ENCODE measurements around the gene DNAH5. TPM values are rescaled to one million over a fixed set of nuclear protein-coding genes. Genes with fewer than 3 reads are reported as not detected.

Gene DNAH5
- polyA plus RNA-seq, 3 donors from 2014 or later, result not detected

DNA sequence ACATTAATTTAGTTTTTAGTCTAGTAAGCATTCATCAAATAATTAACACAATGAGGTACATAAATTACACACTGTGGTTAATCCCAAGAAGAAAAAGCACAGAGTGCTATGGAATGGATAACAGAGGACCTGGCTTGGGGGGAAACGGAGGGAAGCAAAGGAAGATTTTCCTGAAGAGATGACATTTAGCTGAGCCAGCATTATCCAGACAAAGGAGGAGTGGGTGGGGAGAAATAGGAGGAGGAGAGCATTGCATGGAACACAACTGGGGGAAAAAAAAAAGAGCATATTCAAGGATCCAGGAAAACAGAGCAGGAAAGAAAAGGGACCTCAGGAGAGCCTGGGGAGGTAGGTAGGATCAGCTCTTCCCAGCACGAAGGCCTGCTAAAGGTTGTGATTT lies 170.8 kb downstream of the DNAH5 start:
- Mint-ChIP-seq H3K4me3 (no peak overlapping the region), H3K27ac (no peak overlapping the region), H3K36me3 (no peaks in the 10 kb centered on the region), H3K27me3 (ENCODE audit: low read depth in 3 of 3) (no peaks in the 10 kb centered on the region), H3K9me3 (peaks cover 0 to 31% (median 7%) of the 10 kb centered on the region in 6 donors), H3K4me1 (no peaks in the 10 kb centered on the region)
- DNase-seq, result no peak

DNA sequence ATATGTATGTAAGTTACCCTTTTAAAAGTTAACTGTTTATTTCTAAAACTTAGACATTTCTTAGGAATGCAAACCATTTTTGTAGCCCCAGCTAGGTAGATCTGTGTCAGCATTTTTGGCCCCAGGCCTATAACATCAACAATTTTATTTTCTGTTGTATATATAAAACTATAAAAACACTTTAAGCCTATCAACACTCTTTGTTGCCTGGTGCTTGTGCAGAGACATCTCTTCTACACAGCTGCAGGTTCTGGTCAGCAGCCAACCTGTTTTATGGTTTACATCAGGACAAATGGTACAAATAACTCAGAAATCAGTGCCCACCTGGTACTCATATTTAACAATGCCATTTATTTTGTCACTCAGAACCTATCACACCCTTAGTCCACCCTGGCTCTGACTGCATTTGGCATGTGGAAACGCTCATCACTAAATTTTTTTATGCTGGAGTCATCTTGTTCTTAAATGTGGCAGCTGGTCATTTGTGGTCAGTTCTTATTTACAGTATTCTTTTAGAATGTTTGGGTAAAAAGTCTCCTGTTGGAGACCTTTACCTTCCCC lies 173.4 kb downstream of the DNAH5 start:
- Mint-ChIP-seq H3K27ac (no peak overlapping the region), H3K9me3 (peaks cover 0 to 29% (median 6%) of the 10 kb centered on the region in 6 donors), H3K27me3 (ENCODE audit: low read depth in 3 of 3) (no peaks in the 10 kb centered on the region), H3K4me1 (no peaks in the 10 kb centered on the region), H3K4me3 (no peak overlapping the region), H3K36me3 (no peaks in the 10 kb centered on the region)
- DNase-seq, result no peak

DNA sequence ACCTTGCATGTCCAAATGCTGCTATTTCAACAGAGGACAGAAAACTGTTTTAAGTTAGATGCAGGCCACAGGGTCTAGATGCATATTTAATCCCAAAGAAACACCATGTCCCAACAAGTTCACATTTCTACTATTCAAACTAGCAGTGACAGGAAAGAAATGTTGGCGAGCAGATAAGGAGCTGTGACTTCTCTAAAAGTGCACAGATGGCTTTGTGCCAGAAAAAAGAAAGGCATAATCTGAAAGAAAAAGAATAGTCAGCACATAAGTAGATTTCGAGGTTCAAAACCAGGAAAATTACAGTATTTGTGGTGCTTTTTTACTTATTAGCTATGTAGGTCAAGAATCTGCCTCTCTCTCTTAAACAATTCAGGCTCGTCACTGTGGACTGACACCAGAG lies 178.3 kb downstream of the DNAH5 start:
- no peak for DNase-seq
- H3K4me1 Mint-ChIP-seq, result no peaks in the 10 kb centered on the region
- no peak overlapping the region for H3K27ac Mint-ChIP-seq
- no peak overlapping the region for H3K4me3 Mint-ChIP-seq
- H3K27me3 Mint-ChIP-seq (ENCODE audit: low read depth in 3 of 3), result no peaks in the 10 kb centered on the region
- no peaks in the 10 kb centered on the region for H3K36me3 Mint-ChIP-seq
- H3K9me3 Mint-ChIP-seq, result peaks cover 2 to 16% (median 4%) of the 10 kb centered on the region in 6 donors

DNA sequence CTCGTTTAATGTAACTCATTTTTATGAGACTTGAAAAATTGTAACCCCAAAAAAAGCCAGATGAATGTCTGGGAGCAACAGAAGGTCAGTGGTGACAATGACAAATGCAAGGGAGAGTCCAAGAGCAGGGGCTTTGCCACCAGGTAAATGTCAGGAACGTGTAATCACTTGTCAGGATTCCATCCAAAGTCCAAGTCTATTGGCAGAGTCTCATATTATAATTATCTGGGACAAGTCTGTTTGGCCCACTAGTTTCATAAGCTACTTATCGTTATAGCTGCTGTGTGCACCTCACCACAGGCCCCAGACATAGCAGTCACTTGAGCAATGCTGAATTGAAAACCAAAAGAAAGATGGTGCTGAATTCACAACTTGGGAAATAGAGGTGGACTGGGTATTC lies 180.8 kb downstream of the DNAH5 start:
- no peak overlapping the region for H3K4me3 Mint-ChIP-seq
- H3K27ac Mint-ChIP-seq, result no peak overlapping the region
- no peak for DNase-seq
- H3K9me3 Mint-ChIP-seq, result peaks cover 2 to 14% (median 6%) of the 10 kb centered on the region in 6 donors
- no peaks in the 10 kb centered on the region for H3K4me1 Mint-ChIP-seq
- H3K27me3 Mint-ChIP-seq (ENCODE audit: low read depth in 3 of 3), result no peaks in the 10 kb centered on the region
- H3K36me3 Mint-ChIP-seq, result no peaks in the 10 kb centered on the region

DNA sequence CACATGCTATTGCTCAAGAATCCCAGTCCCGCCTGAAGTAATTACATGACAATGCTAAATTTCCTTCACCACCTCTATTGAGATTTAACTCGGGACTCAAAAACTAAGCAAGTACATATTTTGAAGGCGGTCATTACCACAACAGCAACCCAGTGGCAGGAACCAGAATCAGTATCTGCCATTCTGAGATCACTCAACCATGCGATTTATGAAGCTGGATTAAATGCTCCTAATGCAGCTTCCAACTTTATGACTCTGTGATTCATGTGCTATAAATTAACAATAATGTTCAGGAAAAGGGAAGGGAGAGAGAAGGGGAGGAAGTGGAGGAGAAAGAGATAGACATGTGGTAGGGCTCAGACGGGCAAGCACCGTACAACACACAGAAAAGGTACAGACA lies 194.7 kb downstream of the DNAH5 start:
- Mint-ChIP-seq H3K36me3 (no peaks in the 10 kb centered on the region), H3K27ac (no peak overlapping the region), H3K9me3 (peaks cover 0 to 10% (median 6%) of the 10 kb centered on the region in 6 donors), H3K4me1 (no peaks in the 10 kb centered on the region), H3K27me3 (ENCODE audit: low read depth in 3 of 3) (peaks cover 0 to 1% (median 0%) of the 10 kb centered on the region in 3 donors), H3K4me3 (no peak overlapping the region)
- no peak for DNase-seq

DNA sequence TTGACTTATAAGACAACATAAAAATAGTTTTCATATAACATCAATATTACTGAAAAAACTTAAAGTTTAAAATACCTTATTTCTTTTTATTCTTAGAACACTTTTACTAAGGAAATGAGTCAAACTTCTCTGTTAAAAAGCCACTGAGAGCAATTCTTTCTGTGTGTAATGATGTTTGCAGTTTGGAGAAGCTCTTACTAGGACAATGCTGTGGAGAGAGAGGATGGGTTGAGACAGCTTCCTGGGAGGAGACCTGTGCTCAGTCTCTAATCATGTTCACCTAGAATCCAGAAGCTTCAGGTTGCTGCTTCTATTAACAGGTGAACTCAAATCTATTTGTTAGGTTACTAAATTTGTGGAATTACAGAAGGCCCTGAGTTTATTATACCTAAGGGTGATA lies 198.5 kb downstream of the DNAH5 start:
- H3K27me3 Mint-ChIP-seq (ENCODE audit: low read depth in 3 of 3), result peaks cover 0 to 1% (median 0%) of the 10 kb centered on the region in 3 donors
- H3K4me1 Mint-ChIP-seq, result no peaks in the 10 kb centered on the region
- peaks cover 0 to 10% (median 5%) of the 10 kb centered on the region in 6 donors for H3K9me3 Mint-ChIP-seq
- H3K4me3 Mint-ChIP-seq, result no peak overlapping the region
- H3K27ac Mint-ChIP-seq, result no peak overlapping the region
- no peak for DNase-seq
- H3K36me3 Mint-ChIP-seq, result no peaks in the 10 kb centered on the region

DNA sequence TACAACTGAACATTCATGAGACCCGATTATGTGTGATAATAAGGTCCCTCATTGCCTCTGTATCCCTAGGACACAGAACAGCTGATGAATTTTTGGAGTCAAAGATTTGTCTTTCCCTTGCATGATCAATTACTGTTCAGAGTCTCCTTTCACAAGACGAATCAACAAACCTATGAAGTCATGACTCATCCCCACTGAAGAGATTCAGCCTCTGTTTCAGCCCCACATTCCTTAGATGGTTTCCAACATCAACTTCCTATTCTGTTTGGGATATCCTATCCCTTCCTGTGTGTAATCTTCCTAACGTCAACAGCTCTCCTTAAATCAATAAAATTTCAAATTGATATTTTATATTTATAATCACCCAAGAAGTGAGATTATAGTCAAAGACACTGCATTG lies 199.0 kb downstream of the DNAH5 start:
- Mint-ChIP-seq H3K4me3 (no peak overlapping the region), H3K27me3 (ENCODE audit: low read depth in 3 of 3) (no peaks in the 10 kb centered on the region), H3K9me3 (peaks cover 0 to 10% (median 6%) of the 10 kb centered on the region in 6 donors), H3K36me3 (no peaks in the 10 kb centered on the region), H3K4me1 (no peaks in the 10 kb centered on the region), H3K27ac (no peak overlapping the region)
- DNase-seq, result no peak

DNA sequence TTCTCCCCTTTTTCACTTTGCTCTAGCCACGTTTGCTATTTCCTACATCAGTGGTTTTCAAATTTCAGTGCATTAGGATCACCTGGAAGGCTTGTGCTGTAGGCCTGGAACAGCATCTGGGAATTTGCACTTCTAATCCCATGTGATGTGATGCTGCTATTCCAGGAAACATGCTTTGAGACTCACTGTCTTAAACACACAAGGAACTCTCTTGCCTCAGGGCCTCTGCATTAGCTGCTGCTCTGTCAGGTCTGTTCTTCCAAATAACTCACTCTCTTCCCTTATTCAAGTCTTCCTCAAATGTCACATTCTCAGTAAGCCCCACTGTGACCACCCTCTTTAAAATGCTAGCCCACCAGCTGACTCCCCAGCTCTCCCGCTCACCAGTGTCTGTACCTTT lies 204.0 kb downstream of the DNAH5 start:
- no peaks in the 10 kb centered on the region for H3K4me1 Mint-ChIP-seq
- H3K27me3 Mint-ChIP-seq (ENCODE audit: low read depth in 3 of 3), result peaks cover 0 to 2% (median 0%) of the 10 kb centered on the region in 3 donors
- H3K4me3 Mint-ChIP-seq, result no peak overlapping the region
- H3K27ac Mint-ChIP-seq, result no peak overlapping the region
- DNase-seq, result no peak
- peaks cover 0 to 18% (median 8%) of the 10 kb centered on the region in 6 donors for H3K9me3 Mint-ChIP-seq
- H3K36me3 Mint-ChIP-seq, result no peaks in the 10 kb centered on the region

DNA sequence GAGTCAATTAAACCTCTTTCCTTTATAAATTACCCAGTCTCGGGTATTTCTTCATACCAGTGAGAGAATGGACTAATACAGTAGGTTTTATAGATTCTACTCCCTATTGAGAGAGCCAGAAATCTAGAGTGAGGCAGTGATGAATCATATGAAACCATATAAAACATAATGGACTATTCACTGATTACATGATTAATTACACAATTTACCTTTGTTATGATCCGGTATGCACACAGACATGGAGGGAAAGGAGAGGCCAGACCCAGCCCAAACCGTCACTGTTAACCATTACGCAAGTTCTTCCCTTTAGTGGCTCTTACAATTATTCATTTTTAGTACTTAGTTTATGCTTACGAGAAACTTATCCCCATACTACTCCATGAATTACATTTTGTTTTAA lies 205.0 kb downstream of the DNAH5 start:
- Mint-ChIP-seq H3K9me3 (peaks cover 1 to 22% (median 9%) of the 10 kb centered on the region in 6 donors), H3K4me3 (no peak overlapping the region), H3K36me3 (no peaks in the 10 kb centered on the region), H3K4me1 (no peaks in the 10 kb centered on the region), H3K27ac (no peak overlapping the region), H3K27me3 (ENCODE audit: low read depth in 3 of 3) (peaks cover 0 to 2% (median 0%) of the 10 kb centered on the region in 3 donors)
- no peak for DNase-seq

DNA sequence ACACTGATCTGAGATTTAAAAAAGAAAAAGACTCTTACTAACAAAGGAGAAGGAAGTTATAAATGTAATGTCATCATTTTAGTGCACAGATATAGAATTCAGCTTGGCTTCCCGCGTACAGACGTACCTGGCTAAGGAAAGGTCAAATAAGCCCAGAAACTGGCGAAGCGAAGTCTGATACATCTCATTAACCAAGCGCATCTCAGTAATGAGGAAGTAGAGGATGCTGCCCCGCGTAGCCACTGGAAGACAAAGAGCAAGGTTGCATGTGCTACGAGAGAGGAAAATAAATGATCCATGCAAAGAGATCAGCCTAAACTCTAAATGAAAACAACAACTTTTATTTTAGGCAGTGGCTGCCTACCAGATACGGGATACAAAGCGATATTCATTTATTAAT lies 208.8 kb downstream of the DNAH5 start:
- DNase-seq, result no peak
- no peak overlapping the region for H3K27ac Mint-ChIP-seq
- peaks cover 0 to 2% (median 0%) of the 10 kb centered on the region in 3 donors for H3K27me3 Mint-ChIP-seq (ENCODE audit: low read depth in 3 of 3)
- no peaks in the 10 kb centered on the region for H3K4me1 Mint-ChIP-seq
- peaks cover 0 to 4% (median 0%) of the 10 kb centered on the region in 3 donors for H3K36me3 Mint-ChIP-seq
- H3K9me3 Mint-ChIP-seq, result peaks cover 4 to 22% (median 10%) of the 10 kb centered on the region in 6 donors
- H3K4me3 Mint-ChIP-seq, result no peak overlapping the region

DNA sequence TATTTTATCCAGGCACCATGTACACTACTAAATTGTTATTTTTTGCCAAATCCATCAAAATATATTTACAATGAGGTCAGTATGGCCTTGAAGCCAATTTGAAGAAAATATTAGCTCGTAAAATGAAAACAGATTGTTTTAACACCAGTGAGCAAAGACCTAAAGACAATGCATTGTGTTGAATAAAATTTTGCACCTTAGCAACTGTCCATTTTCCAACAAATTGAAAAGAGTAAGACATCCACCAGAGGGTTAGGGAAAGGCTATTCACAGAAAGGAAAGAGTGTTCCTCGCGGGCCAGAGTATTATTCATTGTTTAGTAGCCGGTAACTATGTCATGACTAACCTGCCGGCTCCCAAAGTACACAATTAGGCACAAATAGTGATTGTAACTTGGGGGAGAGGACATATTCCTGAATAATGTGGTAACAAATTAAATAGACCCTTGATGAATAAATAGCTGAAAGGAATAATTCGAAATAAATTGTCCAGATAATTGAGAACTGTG lies 213.3 kb downstream of the DNAH5 start:
- H3K36me3 Mint-ChIP-seq, result peaks cover 0 to 4% (median 0%) of the 10 kb centered on the region in 3 donors
- no peak overlapping the region for H3K27ac Mint-ChIP-seq
- no peak for DNase-seq
- no peaks in the 10 kb centered on the region for H3K4me1 Mint-ChIP-seq
- peaks cover 0 to 12% (median 4%) of the 10 kb centered on the region in 6 donors for H3K9me3 Mint-ChIP-seq
- peaks cover 0 to 2% (median 0%) of the 10 kb centered on the region in 3 donors for H3K27me3 Mint-ChIP-seq (ENCODE audit: low read depth in 3 of 3)
- H3K4me3 Mint-ChIP-seq, result no peak overlapping the region

DNA sequence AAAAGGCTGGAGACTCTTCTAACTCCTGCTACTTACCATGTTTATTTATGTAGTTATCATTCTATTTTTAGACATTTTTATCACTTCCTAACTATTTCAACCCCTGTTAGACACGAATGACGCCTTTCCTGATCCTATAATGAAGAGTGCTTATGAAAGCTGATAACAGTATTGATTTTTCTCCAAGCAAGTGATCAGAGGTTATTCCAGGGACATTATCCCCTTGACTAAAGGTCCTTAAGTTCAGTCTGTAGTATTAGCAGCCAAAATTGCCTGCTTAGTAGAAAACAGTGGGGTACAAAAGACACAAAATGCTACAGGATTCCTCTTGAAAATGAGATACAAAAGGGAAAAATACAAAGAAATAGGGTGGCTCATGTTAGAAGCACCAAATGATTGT lies 235.6 kb downstream of the DNAH5 start:
- Mint-ChIP-seq H3K4me3 (no peak overlapping the region), H3K9me3 (peaks cover 6 to 43% (median 12%) of the 10 kb centered on the region in 6 donors), H3K4me1 (no peaks in the 10 kb centered on the region), H3K36me3 (peaks cover 0 to 4% (median 0%) of the 10 kb centered on the region in 3 donors), H3K27me3 (ENCODE audit: low read depth in 3 of 3) (peaks cover 0 to 6% (median 3%) of the 10 kb centered on the region in 3 donors), H3K27ac (no peak overlapping the region)
- no peak for DNase-seq

DNA sequence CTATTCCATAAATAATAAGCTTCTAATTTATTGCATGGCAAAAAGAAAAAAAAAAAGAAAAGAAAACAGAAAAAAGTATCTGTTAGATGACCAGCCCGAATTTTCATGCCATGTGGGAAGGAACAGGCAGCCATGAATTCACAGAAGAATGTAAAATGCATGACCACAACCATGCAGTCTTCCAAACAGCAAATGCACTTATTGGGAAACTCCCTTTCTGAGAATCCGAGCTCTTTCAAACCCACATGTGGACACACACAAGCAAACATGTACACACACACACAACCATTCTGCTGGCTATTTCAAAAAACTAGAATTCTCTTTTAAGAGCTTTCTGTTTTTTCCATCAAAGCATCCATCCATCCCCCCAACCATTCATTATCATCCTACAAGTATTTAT lies 236.1 kb downstream of the DNAH5 start:
- H3K4me1 Mint-ChIP-seq, result no peaks in the 10 kb centered on the region
- DNase-seq, result no peak
- H3K27ac Mint-ChIP-seq, result no peak overlapping the region

DNA sequence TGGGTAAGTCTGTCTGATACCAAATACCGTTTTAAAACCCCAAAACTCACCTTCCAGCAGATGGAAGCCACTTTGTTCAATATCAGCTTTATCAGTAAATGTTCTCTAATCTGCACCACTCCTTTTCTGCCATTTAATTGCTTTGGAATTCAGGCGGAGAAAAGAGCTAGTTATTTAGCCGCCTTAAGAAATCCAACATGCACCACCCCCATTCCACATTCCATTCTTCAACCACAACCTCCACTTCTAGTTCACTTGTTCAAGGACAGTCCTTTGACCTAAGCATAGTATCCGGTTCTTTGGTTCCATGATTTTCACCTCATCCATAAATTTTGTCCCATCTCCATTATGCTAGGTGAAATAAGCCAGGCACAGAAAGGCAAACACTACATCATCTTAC lies 240.1 kb downstream of the DNAH5 start:
- no peak for DNase-seq
- peaks cover 0 to 6% (median 5%) of the 10 kb centered on the region in 3 donors for H3K27me3 Mint-ChIP-seq (ENCODE audit: low read depth in 3 of 3)
- H3K4me3 Mint-ChIP-seq, result no peak overlapping the region
- no peaks in the 10 kb centered on the region for H3K4me1 Mint-ChIP-seq
- peaks cover 0 to 4% (median 0%) of the 10 kb centered on the region in 3 donors for H3K36me3 Mint-ChIP-seq
- no peak overlapping the region for H3K27ac Mint-ChIP-seq
- peaks cover 0 to 19% (median 6%) of the 10 kb centered on the region in 6 donors for H3K9me3 Mint-ChIP-seq

More for the DNA sequence above, 236.1 kb downstream of the DNAH5 start:
- Mint-ChIP-seq H3K9me3 (peaks cover 6 to 43% (median 12%) of the 10 kb centered on the region in 6 donors), H3K27me3 (ENCODE audit: low read depth in 3 of 3) (peaks cover 0 to 6% (median 4%) of the 10 kb centered on the region in 3 donors), H3K4me3 (no peak overlapping the region), H3K36me3 (peaks cover 0 to 4% (median 0%) of the 10 kb centered on the region in 3 donors)

DNA sequence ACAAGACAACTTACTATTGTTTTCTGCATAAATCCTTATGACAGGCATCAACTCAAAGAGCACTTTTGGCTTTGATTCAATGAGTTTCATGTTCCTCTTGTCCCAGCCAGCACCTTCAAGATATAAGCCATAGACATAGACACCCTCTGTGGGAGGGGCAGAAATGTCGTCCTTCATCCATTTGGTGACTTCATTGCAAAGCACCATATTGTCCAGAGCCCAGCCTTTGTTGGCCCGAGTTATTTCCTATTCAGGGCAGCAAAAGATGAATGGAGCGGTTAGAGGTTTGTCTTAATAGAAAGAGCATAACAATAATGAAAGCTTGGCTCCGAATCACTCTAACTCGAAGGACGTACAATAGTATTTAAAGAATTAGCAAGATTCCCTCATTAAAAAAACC lies 243.9 kb downstream of the DNAH5 start:
- no peak overlapping the region for H3K4me3 Mint-ChIP-seq
- H3K27ac Mint-ChIP-seq, result no peak overlapping the region
- H3K9me3 Mint-ChIP-seq, result peaks cover 0 to 14% (median 2%) of the 10 kb centered on the region in 6 donors
- H3K36me3 Mint-ChIP-seq, result no peaks in the 10 kb centered on the region
- no peaks in the 10 kb centered on the region for H3K4me1 Mint-ChIP-seq
- DNase-seq, result no peak
- H3K27me3 Mint-ChIP-seq (ENCODE audit: low read depth in 3 of 3), result peaks cover 0 to 5% (median 2%) of the 10 kb centered on the region in 3 donors

Measured in immature natural killer cell (primary cell).